Duodenal mucosa (tissue), 2 donors: ENCODE measurements around the gene KLK5.

Experiments
- H3K27ac ChIP-seq: one replicate; pipeline ENCODE4 v1.7.0; 2013; ENCODE audit warnings: low read depth, low read length
- H3K27me3 ChIP-seq, 2 donors: one replicate each; pipeline ENCODE4 v1.7.0; 2013; ENCODE audit warnings: low read length in 2 of 2, control low read depth in 1 of 2; ENCODE audit not compliant: insufficient read depth in 2 of 2, control insufficient read depth in 1 of 2
- H3K36me3 ChIP-seq, 2 donors: one replicate each; pipeline ENCODE4 v1.7.0; 2013; ENCODE audit warnings: low read length in 2 of 2, control low read depth in 1 of 2; ENCODE audit not compliant: insufficient read depth in 2 of 2, control insufficient read depth in 1 of 2
- H3K4me1 ChIP-seq, 2 donors: one replicate each; pipeline ENCODE4 v1.7.0; 2013; ENCODE audit warnings: low read length in 2 of 2, control low read depth in 1 of 2; ENCODE audit not compliant: insufficient read depth in 2 of 2, control insufficient read depth in 1 of 2
- H3K4me3 ChIP-seq, 2 donors: one replicate each; pipeline ENCODE4 v1.7.0; 2013; ENCODE audit warnings: low read length in 2 of 2, low read depth in 1 of 2
- H3K9ac ChIP-seq, 2 donors: one replicate each; pipeline ENCODE4 v1.7.0; 2013; ENCODE audit warnings: low read length in 2 of 2, low read depth in 1 of 2
- H3K9me3 ChIP-seq, 2 donors: one replicate each; pipeline ENCODE4 v1.7.0; 2013; ENCODE audit warnings: low read length in 2 of 2, control low read depth in 1 of 2; ENCODE audit not compliant: control insufficient read depth in 1 of 2

Gene KLK5

DNA sequence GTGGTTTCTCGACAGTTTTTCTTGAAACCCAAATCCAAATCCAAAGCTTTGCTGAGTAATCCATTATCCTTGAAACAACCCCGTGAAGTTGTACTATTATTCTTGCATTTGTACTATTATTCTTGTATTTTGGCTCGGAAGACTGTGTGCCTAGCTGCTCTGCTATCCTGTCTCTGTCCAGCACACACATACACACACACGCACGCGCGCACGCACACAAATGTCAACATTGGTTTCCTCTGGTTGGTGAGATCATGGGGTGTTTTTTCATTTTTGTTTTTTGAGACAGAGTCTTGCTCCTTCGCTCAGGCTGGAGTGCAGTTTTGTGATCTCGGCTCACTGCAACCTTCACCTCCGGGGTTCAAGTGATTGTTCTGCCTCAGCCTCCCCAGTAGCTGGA, 26.7 kb downstream of the KLK5 start:
- H3K27ac ChIP-seq, result no peak overlapping the region
- H3K9me3 ChIP-seq, result no peaks in the 10 kb centered on the region
- H3K4me1 ChIP-seq, result peaks cover 0 to 4% of the 10 kb centered on the region in 2 donors
- H3K9ac ChIP-seq, result no peak overlapping the region
- H3K27me3 ChIP-seq, result peaks cover 3 to 8% of the 10 kb centered on the region in 2 donors
- H3K4me3 ChIP-seq, result no peak overlapping the region
- no peaks in the 10 kb centered on the region for H3K36me3 ChIP-seq

DNA sequence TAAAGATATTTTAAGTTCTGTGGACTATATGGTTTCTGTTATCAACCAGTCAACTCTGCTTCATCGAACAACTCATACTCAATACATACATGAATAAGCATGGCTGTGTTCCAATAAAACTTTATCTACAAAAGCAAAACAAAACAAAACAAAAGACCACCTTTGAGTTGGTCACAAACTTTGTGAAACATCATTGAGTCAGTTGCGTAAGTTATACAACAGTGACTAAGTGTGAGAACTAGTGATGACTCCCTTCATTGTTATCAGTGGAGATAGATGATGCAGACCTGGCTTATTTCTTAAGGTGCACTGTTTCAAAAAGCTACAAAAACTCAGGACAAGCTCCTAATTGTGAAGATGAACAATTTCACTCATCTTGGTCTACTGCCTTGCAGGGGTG, 27.1 kb downstream of the KLK5 start:
- Histone ChIP-seq H3K9me3 (no peaks in the 10 kb centered on the region), H3K4me3 (no peak overlapping the region), H3K36me3 (no peaks in the 10 kb centered on the region), H3K4me1 (peaks cover 0 to 4% of the 10 kb centered on the region in 2 donors), H3K27me3 (peaks cover 3 to 8% of the 10 kb centered on the region in 2 donors), H3K9ac (no peak overlapping the region), H3K27ac (no peak overlapping the region)

- peaks cover 0 to 4% of the 10 kb centered on the region in 2 donors for H3K4me1 ChIP-seq
- no peak overlapping the region for H3K27ac ChIP-seq
- no peaks in the 10 kb centered on the region for H3K9me3 ChIP-seq
- H3K36me3 ChIP-seq, result no peaks in the 10 kb centered on the region
- H3K4me3 ChIP-seq, result no peak overlapping the region
- no peak overlapping the region for H3K9ac ChIP-seq
- peaks cover 8% of the 10 kb centered on the region in 2 donors for H3K27me3 ChIP-seq
Observed at GRCh38 chr19:50924586-50924985, 28.3 kb downstream of the KLK5 start.

GRCh38 chr19:50922317-50922853, 30.5 kb downstream of the KLK5 start:
- Histone ChIP-seq H3K9me3 (no peaks in the 10 kb centered on the region), H3K36me3 (no peaks in the 10 kb centered on the region), H3K4me3 (no peak overlapping the region), H3K27me3 (peaks cover 8 to 12% of the 10 kb centered on the region in 2 donors), H3K4me1 (peaks cover 0 to 4% of the 10 kb centered on the region in 2 donors), H3K27ac (no peak overlapping the region), H3K9ac (no peak overlapping the region)

GRCh38 chr19:50921426-50922316, 31.2 kb downstream of the KLK5 start:
- H3K4me1 ChIP-seq, result peaks cover 0 to 4% of the 10 kb centered on the region in 2 donors
- H3K36me3 ChIP-seq, result no peaks in the 10 kb centered on the region
- H3K9ac ChIP-seq, result no peak overlapping the region
- peaks cover 8 to 12% of the 10 kb centered on the region in 2 donors for H3K27me3 ChIP-seq
- no peaks in the 10 kb centered on the region for H3K9me3 ChIP-seq
- H3K27ac ChIP-seq, result no peak overlapping the region
- no peak overlapping the region for H3K4me3 ChIP-seq

- peaks cover 20 to 32% of the 10 kb centered on the region in 2 donors for H3K27me3 ChIP-seq
Observed at GRCh38 chr19:50916069-50916468, 36.8 kb downstream of the KLK5 start.

DNA sequence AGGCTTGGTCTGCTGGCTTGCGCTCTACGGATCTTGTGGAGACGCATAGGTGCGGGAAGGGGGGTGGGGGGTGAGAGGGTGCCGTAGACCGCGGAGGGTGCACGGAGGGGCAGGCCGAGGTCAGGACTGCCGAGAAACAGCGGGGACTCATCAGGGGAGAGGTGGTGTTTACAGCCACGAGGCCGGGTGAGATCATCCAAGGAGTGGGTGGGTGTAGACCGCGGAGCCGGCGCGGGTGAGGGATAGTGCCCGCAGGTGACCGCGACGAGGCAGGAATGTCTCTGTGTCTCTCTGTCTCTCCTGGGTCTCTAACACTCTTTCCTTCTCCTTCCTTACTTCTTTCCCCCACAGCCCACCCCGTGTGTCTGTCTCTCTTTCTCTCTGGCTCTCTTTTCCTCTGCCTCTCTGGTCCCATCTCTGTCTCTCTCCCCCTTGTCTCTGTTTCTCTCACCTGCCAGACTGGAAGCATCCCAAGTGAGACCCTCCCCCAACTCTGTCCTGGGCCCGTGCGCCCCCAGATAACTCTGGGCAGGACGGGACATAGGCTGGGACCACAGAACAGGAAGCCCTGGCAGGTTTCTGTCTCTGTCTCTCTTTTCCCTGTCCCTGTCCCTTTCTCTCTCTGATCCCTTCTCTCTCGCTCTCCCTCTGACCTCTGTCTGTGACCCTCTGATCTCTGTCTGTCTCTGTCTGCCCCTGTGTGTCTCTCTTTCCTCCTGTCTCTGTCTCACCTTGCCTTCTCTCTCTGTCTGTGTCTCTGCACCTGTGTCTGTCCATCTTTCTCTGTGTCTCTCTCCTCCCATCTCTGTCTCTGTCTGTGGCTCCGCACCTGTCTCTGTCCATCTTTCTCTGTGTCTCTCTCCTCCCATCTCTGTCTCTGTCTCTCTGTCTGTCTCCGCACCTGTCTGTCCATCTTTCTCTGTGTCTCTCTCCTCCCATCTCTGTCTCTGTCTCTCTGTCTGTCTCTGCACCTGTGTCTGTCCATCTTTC, 39.8 kb downstream of the KLK5 start:
- Histone ChIP-seq H3K36me3 (no peaks in the 10 kb centered on the region), H3K9me3 (no peaks in the 10 kb centered on the region), H3K27ac (no peak overlapping the region), H3K27me3 (peaks cover 47 to 48% of the 10 kb centered on the region in 2 donors), H3K4me1 (no peaks in the 10 kb centered on the region), H3K4me3 (no peak overlapping the region), H3K9ac (no peak overlapping the region)

More at GRCh38 chr19:50916069-50916468, 36.8 kb downstream of the KLK5 start:
- Histone ChIP-seq H3K9me3 (no peaks in the 10 kb centered on the region), H3K36me3 (no peaks in the 10 kb centered on the region), H3K27ac (no peak overlapping the region), H3K4me1 (no peaks in the 10 kb centered on the region), H3K9ac (no peak overlapping the region), H3K4me3 (no peak overlapping the region)

DNA sequence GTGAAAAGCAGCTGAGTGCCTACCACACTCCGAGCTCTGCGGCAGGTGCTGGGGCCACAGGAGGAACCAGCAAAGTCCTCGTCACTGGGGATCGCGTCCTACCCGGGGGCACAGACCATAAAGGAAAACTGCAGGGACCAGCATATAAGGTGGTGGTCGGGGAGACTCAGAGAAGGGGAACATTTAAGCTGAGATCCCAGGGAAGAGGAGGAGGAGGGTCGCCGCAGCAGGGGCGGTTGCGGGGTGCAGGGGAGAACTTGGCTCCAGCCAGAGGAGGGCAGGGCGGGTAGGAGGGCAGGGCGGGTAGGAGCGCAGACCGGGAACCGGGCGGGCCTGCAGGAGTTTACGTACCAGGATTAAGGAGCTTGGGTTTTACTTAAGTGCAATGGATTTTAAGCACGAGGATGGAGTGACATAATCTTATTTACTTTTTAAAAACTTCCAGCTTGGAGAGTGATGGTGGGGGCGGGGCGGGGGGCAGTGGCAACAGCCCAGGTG, 40.7 kb downstream of the KLK5 start:
- peaks cover 47 to 48% of the 10 kb centered on the region in 2 donors for H3K27me3 ChIP-seq
- no peak overlapping the region for H3K9ac ChIP-seq
- no peaks in the 10 kb centered on the region for H3K36me3 ChIP-seq
- no peaks in the 10 kb centered on the region for H3K9me3 ChIP-seq
- no peaks in the 10 kb centered on the region for H3K4me1 ChIP-seq
- H3K4me3 ChIP-seq, result no peak overlapping the region
- H3K27ac ChIP-seq, result no peak overlapping the region

DNA sequence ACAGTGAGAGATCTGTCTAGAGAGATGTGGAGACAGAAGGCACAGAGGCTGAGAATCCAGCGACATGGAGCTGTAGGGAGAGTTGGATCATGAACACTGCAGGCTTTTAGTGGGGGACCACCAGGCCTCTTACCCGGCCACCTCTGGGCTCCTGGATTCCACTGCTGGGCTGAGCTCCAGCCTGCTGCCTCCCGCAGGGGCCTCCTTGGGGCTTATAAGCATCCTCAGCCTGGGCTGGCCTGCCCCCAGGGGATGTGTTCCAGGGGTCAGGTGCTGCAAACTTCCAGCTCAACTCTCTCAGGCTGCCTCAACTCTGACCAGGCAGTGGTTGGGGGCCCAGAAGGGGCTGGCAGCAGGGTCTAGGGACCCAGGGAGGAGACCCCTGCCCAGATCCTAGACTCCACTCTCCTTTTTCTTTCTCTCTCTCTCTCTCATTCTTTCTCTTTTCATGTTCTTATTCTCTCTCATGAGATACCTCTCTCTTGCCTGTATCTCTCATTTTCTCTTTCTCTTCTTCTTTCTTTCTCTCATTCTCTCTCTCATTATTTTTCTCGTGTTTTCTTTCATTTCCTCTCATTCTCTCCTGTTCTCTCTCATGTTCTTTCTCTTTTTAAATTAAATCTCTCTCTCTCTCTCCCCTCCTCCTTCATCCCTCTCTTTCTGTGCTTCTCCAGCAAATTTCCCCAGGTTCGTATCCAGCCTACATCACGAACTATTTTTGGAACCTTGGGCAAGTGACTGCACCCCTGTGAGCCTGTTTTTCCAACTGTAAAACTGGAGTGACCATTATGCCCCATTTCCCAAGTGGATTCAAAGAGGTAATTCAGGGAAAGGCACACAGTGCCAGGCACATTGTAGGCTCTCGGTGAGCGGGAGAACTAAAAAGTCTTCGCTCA, 41.4 kb downstream of the KLK5 start, which contains the start of gene KLK4:
Gene KLK4 (minus strand): TSS at position 190 of the 896 bp plus-strand sequence. CDS start 657 bp downstream, outside the sequence.
- Histone ChIP-seq H3K27ac (no peak within 1 kb of the TSS), H3K4me1 (no peaks in the 10 kb centered on the region), H3K36me3 (no peaks in the 10 kb centered on the region), H3K27me3 (peaks cover 48 to 51% of the 10 kb centered on the region in 2 donors), H3K4me3 (no peak within 1 kb of the TSS), H3K9me3 (no peaks in the 10 kb centered on the region), H3K9ac (no peak within 1 kb of the TSS)
